Stimulated activated CD8-positive, alpha-beta memory T cell treated with anti-CD3 and anti-CD28 coated beads, Interleukin-4, amount 100 ng/mL, for 48 hours (primary cell): Measurements from ENCODE around the gene ZNF281.
"Not testable (repeated sequence)": the region's sequence is repeated elsewhere in the genome, so short reads cannot be mapped to it uniquely, and the experiment has no call there.

ENCODE experiments used
- DNase-seq: peaks from one replicate; pipeline ENCODE4 v3.0.0-alpha.2; 2020

The ZNF281 gene

DNA sequence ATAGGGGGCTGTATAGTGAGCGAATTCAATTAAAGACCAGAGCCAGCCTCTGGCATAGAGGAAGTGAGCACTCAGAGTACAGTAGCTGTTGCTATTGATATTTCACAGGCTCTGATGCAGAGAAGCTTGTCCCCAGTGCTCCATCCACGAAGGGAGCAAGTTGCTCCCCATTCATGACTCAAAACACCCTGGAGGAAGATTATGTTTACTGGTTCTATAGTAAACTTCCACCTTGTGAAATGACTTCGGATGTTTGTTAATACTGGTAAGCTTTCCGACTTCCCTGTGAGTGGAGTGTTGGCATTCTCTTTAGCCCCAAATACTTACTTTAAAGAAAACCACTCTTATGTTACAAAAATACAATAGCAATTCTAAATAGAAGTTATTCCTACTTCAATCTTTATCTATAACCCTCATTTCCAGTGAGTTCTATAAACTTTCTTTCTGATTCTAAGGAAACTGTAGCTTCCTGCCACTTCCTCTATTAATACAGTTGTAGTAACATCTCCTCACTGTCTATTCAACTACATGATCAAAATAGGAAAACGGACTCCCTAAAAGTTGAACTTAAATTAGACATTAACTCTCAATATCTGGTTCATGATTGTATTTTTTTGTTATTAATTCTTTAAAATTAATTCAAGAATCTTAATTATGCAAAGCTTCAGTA is 46.4 kb downstream of the ZNF281 start:
- DNase-seq = no peak

DNA sequence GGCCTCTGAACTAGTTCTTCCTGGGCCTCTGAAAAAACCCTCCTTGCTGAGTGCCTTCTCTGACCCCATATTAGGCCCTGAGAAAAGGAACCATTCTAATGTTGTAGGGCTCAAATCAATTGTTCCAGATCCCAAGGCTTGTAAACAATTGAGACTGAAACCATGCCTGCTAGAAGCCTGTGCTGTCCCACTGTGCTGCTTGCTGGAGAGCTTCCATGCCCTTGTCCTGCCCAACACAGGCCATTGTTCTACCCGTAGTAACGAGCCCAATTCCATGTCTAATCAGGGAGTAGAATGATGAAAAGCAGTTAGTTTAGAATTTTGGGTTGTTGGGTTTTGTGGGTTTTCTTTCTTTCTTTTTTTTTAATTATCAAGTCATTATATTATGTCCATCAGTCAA is 47.4 kb downstream of the ZNF281 start:
- DNase-seq = no peak

DNA sequence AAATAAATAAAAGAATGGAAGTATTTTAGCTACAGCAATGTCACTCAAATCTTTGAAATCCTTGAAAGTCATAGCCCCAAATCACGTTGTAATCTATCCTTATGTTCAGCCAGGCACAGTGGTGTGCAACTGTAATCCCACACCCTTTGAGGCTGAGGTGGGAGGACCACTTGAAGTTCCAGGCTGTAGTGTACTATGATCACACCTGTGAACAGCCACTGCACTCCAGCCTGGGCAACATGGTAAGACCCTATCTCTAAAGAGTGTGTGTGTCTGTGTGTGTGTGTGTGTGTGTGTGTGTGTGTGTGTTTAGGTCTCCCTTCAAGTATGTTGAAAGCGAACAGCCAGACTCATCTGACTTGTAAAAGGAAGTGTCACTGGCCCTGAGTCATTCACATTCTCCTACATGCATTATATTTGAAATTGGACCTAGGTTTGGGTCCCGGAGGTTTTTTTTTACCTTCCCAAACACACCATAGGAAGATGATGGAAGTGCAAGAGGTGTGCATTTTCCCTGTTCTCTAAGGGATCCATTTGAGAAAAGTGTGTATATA is 50.1 kb downstream of the ZNF281 start:
- no peak for DNase-seq

DNA sequence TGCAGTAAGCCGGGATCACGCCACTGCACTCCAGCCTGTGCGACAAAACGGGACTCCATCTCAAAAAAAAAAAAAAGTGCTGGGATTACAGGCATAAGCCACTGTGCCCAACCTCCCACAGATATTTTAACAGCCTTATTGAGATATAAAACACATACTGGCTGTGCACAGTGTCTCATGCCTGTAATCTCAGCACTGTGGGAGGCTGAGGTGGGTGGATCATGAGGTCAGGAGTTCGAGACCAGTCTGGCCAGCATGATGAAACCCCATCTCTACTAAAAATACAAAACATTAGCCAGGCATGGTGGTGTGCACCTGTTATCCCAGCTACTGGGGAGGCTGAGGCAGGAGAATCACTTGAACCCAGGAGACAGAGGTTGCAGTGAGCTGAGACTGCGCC is 51.9 kb downstream of the ZNF281 start:
- not testable (repeated sequence) for DNase-seq

DNA sequence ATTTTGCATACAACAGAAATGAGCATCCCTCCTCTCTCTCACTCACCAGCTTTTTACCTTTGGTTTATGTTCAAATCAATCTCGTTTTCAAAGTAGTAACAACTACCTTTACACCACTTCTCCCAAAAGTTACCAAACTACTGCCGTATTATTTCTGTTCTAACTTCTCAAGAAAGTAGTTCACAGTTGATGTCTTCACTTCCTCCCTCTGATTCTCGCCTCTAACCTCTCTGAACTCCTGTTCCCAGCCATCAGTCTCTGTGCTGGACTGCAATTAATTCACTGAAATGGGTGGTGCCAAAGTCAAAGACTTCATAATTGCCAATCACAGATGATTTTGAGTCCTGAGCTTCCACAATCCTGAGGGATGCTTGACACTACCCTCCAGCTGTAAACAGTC is 54.0 kb downstream of the ZNF281 start:
- no peak for DNase-seq
